Tibial nerve (tissue), 4 donors: ENCODE results near the gene CTAGE9.

Experiments used
- CTCF ChIP-seq, 5 experiments: fragments of 200-600 bp in 3 of 5; fragments of 450-650 bp in 2 of 5; sonication (generic) in 3 of 5; IDR thresholded peaks; one replicate each; pipeline ENCODE4 v1.5.1; 2016 to 2019; ENCODE audit warnings: antibody characterized with exemption in 5 of 5, mild to moderate bottlenecking in 3 of 5, moderate library complexity in 2 of 5
- EP300 ChIP-seq, 2 donors: sonication (generic); formaldehyde crosslinking; IDR thresholded peaks; one replicate each; pipeline ENCODE4 v1.6.1; 2017; ENCODE audit warnings: antibody characterized with exemption in 2 of 2, mild to moderate bottlenecking in 1 of 2
- POLR2A ChIP-seq, 2 donors: fragments of 450-650 bp; IDR thresholded peaks; one replicate each; pipeline ENCODE4 v1.6.1; 2017; ENCODE audit warnings: antibody characterized with exemption in 2 of 2, mild to moderate bottlenecking in 2 of 2, moderate library complexity in 2 of 2

- TF ChIP-seq CTCF (IDR thresholded peaks at IDR 0.05) (no peak), POLR2A (IDR thresholded peaks at IDR 0.05) (no peak), EP300 (IDR thresholded peaks at IDR 0.05) (no peak)
Measured at GRCh38 chr6:131680868-131681267, 29.9 kb downstream of the CTAGE9 start.
